ENCODE measurements around the gene CNTNAP5.

The CNTNAP5 gene

DNA sequence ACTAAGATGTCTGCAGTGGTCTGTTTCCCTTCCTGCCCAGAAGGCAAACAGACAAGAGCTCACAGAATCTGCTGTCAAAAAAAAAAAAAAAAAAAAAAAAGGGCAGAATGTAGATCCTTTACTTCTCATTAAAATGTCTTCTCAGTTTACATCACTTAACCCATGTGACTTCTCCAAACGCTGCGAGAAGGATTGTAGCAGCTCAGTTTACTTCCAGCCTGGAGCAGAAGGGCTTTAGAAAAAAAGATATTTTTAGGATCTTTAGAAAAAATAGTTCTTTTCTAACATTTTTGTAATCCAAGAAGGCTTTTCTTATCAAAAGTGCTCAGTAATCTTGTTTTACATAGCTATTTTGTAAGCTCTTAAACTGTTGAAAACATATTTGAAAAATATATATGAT is 425.4 kb downstream of the CNTNAP5 start:
- no peak for DNase-seq (ENCODE audit: low read depth in 2 of 2)

GRCh38 chr2:124476291-124476690 is 451.2 kb downstream of the CNTNAP5 start:
- DNase-seq (ENCODE audit: low read depth in 2 of 2) = no peak

DNA sequence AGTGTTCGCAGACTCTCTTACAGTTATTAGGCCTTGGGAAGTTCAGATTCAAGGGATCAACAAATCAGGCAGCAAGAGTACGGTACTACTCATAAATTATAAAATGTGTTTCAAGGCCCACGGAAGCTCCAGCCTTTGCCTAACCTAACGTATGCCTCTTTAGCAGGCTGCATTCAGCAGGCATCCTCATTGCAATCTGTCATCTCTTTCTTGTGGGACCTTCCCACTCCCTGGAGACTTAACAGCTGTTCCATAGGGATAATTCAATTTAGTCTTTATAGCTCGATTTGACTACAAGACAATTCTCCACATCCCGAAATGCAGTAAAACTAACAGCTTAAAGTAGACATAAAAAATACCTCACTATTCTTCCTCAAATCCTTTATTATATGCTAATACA is 453.7 kb downstream of the CNTNAP5 start:
- DNase-seq (ENCODE audit: low read depth in 2 of 2) = no peak

DNA sequence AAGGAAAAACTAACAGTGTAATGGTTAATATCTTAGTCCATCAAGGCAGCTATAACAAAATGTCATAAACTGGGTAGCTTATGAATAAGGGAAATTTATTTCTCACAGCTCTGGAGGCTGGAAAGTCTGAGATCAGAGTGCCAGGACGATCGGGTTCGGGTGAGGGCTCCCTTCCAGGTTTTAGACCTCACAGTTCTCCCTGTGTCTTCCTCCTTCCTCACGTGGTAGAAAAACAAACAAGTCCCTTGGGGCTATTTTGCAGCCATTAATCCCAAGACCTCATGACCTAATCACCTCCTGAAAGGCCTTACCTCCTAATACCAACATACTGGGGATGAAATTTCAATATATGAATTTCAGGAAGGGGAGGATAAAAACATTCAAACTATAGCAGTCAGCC is 455.9 kb downstream of the CNTNAP5 start:
- no peak for DNase-seq (ENCODE audit: low read depth in 2 of 2)

DNA sequence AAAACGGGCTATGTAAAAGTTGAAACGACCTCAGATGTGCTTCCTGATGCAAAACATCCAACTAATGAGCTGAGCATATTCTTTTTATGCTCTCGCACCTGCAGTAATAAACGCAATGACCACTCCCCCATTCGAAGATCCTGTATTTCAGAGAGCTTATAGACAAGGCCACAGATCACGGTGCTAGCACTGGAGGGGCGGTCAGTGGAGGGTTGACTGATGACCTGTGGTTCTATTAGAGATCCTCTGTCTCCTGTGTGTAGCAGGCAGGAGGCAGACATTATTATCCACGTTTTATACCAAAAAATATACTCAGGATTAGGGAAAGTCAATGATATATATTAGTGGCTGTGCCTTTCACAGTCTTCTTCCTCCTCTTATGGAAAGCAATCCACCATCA is 457.0 kb downstream of the CNTNAP5 start:
- DNase-seq (ENCODE audit: low read depth in 2 of 2) = no peak

- DNase-seq (ENCODE audit: low read depth in 2 of 2) = no peak
Observed at GRCh38 chr2:124482551-124482950, 457.5 kb downstream of the CNTNAP5 start.

DNA sequence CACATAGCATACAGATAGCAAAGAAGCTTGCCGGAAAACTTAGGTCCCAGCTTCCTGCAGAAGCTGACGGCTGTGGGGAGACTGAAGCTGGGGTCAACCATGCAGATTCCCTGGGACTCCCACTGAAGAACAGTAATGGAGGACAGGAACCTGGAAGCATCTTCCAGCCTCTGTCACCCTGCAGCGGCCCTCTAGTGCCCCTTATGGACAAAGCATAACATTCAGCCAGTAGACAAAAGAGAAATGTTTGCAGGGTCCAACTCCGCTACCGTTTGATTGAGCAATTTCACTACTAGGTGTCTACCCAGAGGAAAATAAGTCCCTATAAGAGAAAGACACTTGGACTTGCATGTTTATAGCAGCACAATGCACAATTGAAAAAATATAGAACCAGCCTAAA is 460.6 kb downstream of the CNTNAP5 start:
- no peak for DNase-seq (ENCODE audit: low read depth in 2 of 2)

- no peak for DNase-seq (ENCODE audit: low read depth in 2 of 2)
Observed at GRCh38 chr2:124489686-124490085, 464.6 kb downstream of the CNTNAP5 start.

GRCh38 chr2:124501575-124502152 is 476.6 kb downstream of the CNTNAP5 start:
- no peak for DNase-seq (ENCODE audit: low read depth in 2 of 2)

- DNase-seq (ENCODE audit: low read depth in 2 of 2) = no peak
Observed at GRCh38 chr2:124514236-124514635, 489.1 kb downstream of the CNTNAP5 start.

- DNase-seq (ENCODE audit: low read depth in 2 of 2) = no peak
Observed at GRCh38 chr2:124520953-124521352, 495.9 kb downstream of the CNTNAP5 start.

DNA sequence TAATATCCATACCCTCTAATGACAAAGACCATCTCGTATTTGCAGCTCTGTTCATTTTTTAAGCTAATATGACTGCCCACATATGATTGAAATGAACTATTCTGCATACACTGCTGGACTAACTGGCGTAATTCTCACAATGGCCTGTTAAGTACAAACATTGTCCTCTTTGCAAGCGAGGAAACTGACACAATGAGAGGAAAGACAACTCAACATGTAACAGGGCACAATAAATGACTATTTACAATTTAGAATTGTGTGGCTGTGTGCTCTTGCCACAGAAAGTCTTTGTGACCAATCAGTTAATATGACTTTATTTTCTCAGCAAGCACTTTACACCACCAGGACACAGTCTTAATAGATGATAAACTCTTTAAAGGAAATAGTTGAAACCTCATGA is 498.0 kb downstream of the CNTNAP5 start:
- DNase-seq (ENCODE audit: low read depth in 2 of 2) = no peak

DNA sequence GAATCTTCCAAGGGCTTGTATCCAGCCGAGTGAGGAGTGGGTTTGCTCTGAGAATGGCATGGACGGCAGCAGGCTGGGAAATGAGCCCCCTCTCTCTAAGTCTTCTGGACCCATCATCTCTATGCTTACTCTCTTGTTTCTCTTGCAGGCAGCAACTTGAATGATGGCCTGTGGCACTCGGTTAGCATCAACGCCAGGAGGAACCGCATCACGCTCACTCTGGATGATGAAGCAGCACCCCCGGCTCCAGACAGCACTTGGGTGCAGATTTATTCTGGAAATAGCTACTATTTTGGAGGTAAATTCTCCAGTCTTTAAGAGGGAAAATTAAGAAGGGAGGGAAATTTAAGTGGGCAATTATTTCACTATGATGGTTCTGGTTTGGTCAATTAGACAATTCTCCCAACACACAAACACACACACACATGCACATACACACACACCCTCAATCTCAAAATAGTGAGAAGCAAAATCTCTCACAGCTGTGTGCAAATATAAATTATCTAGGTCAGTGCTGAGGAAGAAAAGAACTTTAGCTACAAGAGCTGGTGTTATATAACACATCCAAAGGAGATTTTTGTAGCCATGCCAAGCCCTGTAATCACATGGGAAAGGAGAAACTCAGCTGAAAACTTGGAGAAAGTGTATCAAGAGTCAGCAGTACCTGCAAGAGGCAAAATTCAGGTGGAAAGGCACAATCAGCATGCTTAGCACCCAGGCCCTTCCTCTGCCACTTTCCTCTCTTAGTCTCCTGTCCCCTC is 499.2 kb downstream of the CNTNAP5 start:
- no peak for DNase-seq (ENCODE audit: low read depth in 2 of 2)

- no peak for DNase-seq (ENCODE audit: low read depth in 2 of 2)
Observed at GRCh38 chr2:124526221-124526620, 501.1 kb downstream of the CNTNAP5 start.

GRCh38 chr2:124530203-124530602 is 505.1 kb downstream of the CNTNAP5 start:
- no peak for DNase-seq (ENCODE audit: low read depth in 2 of 2)

GRCh38 chr2:124533226-124533954 is 508.3 kb downstream of the CNTNAP5 start:
- no peak for DNase-seq (ENCODE audit: low read depth in 2 of 2)

- DNase-seq (ENCODE audit: low read depth in 2 of 2) = no peak
Observed at GRCh38 chr2:124534028-124534427, 508.9 kb downstream of the CNTNAP5 start.

DNA sequence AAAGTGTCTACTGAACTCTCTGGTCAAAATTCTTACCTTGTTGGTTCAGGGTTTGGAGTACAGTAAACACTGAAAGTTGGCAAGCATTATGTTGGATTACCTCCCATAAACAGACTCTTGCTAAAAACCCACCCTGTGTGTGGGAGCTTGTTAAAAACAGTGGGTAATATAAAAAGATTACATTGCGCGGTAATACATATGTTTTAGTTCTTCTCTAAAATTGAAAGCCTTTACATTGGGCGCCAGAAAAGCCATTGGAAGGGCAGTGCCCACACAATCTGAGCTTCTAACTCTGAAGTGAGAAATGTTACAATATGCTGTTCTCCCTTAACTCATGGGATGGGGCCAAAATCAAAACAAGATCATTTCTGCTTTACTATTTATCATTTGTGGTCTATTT is 510.7 kb downstream of the CNTNAP5 start:
- DNase-seq (ENCODE audit: low read depth in 2 of 2) = no peak

DNA sequence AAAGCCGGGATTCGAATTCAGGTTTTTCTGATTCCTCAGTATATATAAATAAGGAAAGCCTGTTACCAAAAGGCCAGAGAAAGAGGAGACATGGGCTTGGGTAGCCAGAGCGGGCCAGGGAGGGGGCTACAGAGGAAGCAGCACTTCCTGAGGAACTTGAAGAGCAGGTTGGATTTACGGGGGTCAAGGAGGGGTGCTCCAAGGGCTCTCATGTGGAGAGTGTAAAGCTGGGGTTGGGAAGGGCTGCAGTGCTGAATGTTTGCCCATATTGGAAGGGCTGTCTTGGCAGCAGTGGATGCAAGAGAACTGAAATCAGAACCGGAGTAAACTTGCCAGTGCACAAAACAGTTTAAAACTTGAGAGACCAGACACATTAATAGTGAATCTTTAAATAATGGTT is 511.5 kb downstream of the CNTNAP5 start:
- no peak for DNase-seq (ENCODE audit: low read depth in 2 of 2)

- no peak for DNase-seq (ENCODE audit: low read depth in 2 of 2)
Observed at GRCh38 chr2:124538549-124538948, 513.5 kb downstream of the CNTNAP5 start.

DNA sequence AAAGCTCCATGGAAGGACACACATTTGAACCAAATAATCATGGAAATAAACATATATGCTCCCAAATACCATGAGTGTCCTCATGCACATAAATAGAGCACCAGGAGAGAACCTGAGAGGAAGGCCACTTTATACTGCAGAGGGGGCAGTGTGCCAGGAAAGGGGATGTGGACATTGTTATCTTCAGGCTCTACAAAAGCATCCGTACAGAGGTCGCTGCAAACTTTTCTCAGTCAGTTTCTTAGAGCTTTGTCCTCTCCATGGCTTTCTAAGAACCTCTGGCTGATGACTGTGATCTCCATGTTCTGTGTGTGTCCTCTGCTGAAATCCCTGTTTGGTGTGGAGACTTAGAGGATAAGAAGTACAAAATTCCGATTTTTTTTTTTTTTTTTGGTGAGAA is 515.7 kb downstream of the CNTNAP5 start:
- DNase-seq (ENCODE audit: low read depth in 2 of 2) = no peak

GRCh38 chr2:124542932-124543640 is 518.0 kb downstream of the CNTNAP5 start:
- DNase-seq (ENCODE audit: low read depth in 2 of 2) = no peak

Measured in stimulated activated CD4-positive, alpha-beta T cell treated with anti-CD3 and anti-CD28 coated beads, Interleukin-4, amount 100 ng/mL, for 48 hours (primary cell).